GM15510 (cell line): ENCODE data around the gene POLR2I.

Experiments used
- POLR2A ChIP-seq: IDR thresholded peaks from 3 replicates; pipeline ENCODE4 v1.6.1; 2011; ENCODE audit warnings: borderline replicate concordance; ENCODE audit not compliant: insufficient read length; ENCODE audit errors: extremely low read depth

The POLR2I gene

GRCh38 chr19:36113425-36113824 lies 1.2 kb downstream of the POLR2I start:
- TF ChIP-seq POLR2A = no peak

DNA sequence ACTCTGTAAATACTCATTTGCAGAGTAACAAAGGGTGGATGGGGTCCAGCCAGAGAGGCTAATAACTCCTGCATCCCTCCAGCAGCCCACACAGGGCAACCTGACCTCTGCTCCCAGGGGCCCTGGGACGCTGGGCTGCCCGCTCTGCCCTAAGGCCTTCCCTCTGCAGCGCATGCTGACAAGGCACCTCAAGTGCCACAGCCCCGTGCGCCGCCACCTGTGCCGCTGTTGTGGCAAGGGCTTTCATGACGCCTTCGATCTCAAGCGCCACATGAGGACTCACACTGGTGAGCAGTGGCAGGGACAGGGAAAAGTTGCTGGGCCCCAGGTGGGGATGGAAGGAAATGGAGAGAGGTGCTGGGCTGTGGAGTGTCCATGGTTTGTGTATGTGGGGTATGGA lies 2.0 kb downstream of the POLR2I start:
- no peak for TF ChIP-seq POLR2A

GRCh38 chr19:36111200-36111539 lies 3.5 kb downstream of the POLR2I start:
- no peak for TF ChIP-seq POLR2A

GRCh38 chr19:36110487-36111199 lies 4.0 kb downstream of the POLR2I start, which contains the start of gene OVOL3:
TSS of gene OVOL3 (plus strand) at chr19:36111143. CDS start at chr19:36111203, 60 bp downstream.
- no peak for TF ChIP-seq POLR2A

GRCh38 chr19:36108684-36109083 lies 6.0 kb downstream of the POLR2I start:
- no peak for TF ChIP-seq POLR2A

- TF ChIP-seq POLR2A = no peak
Observed at GRCh38 chr19:36106991-36107390, 7.7 kb downstream of the POLR2I start.

DNA sequence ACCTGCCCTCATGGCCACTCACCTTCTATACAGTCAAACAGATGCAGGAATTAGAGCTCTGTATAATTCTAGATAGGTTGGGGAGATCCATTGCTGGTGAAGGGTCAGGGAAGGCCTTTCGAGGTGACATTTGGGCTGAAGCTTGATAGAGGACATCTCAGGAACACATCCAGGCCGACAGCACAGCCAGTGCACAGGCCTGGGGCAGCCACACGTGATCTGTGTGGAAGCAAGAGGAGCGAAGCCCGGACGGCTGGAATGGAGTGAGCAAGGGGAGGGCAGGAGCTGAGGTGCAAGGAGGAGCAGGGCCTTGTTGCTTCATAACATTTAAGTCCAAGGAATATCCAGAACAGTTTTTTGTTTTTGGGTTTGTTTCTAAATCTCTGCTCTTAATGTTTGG lies 8.2 kb downstream of the POLR2I start:
- TF ChIP-seq POLR2A = no peak

DNA sequence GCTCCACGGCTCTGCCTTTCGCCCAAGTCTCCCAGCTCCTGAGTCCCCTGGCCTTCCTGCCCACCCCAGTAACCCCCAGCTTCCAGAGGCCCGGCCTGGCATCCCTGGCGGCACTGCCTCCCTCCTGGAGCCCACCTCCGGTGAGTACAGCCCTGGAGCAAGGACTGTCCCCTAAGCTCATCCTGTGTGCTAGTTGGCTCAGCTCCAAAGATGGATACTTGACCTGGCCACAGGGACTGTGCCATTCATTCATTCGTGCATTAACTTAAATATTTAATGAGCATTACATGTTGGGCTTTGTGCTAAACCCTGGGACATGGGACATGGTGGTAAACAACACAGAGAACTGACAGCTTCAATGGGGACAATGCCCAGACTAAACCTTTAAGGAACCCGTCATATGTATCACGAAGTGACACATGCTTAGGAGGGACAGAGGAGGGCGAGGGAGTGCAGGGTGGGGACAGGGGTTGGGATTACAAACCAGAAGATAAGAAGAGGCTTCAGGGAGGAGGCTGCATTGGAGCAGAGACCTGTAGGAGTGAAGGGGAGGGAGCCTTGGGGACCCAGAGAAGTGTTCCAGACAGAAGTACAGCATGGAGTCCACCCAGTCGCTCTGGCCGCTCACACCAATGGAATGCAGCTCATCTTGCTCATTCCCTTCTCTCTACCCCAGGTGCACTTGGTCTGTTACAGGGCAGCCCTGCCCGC lies 10.7 kb downstream of the POLR2I start:
- no peak for TF ChIP-seq POLR2A

- TF ChIP-seq POLR2A = no peak
Observed at GRCh38 chr19:36103040-36103626, 11.5 kb downstream of the POLR2I start.

GRCh38 chr19:36101550-36102327 lies 12.9 kb downstream of the POLR2I start:
- TF ChIP-seq POLR2A = no peak

DNA sequence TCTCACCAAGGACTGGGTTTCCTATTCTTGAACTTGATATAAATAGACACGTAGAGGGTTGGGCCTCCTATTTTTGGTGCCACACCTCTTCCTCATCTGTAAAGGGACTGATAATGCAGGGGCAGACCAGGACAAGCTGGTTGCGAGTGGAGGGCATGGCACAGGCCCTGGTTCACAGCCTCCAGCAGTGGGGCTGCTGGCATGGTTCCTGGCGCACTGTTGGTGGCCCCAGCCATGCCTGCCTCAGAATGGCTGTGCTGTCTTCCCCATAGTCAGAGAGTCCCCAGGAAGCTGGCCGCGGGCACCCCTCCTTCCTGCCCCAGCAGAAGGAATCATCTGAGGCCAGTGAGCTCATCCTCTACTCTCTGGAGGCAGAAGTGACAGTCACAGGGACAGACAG lies 14.2 kb downstream of the POLR2I start:
- TF ChIP-seq POLR2A = no peak

DNA sequence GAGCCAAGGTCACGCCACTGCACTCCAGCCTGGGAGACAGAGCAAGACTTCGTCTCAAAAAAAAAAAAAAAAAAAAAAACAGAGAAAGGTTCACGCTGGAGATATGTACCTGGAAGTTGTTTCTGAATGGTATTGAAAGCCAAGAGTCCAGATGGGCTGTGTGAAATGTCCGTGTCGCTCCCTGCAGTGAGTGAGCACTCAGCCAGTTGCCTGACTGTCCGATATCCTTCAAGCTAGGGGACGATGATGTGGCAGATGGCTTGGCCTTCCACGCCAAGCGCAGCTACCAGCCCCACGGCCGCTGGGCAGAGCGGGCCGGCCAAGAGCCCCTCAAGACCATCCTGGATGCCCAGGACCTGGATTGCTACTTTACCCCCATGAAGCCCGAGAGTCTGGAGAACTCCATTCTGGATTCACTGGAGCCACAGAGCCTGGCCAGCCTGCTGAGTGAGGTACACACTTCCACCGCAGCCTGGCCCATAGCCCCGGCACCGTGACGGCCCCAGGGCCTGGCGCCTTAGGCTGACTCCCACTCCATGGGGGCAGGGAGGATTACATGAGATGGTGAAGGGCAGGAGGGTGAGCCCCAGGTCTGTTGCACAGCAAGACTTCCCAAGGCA lies 15.4 kb downstream of the POLR2I start:
- TF ChIP-seq POLR2A = no peak

- TF ChIP-seq POLR2A = no peak
Observed at GRCh38 chr19:36097036-36097435, 17.6 kb downstream of the POLR2I start.

DNA sequence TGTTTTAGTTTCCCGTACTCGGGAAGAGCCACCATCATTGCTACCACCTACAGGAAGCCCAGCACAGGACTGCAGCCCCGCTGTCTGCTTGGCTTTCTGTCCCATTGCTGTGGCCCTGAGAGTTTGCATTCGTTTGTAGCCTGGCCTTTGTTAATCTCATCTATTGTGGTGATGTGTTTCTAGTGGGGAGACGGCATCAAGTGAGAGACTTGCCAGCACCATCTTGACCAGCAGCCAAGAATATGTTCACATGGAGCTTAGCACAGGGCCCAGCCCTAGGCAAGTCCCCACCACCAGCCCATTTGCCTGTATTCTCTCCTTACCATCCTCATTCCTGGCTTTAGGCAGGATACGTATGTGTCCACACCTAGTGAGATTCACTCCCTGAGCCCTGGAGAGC lies 21.0 kb downstream of the POLR2I start:
- TF ChIP-seq POLR2A = no peak
